ENCODE data around the gene ZDHHC15. TPM values are rescaled to one million over a fixed set of nuclear protein-coding genes. Genes with fewer than 3 reads are reported as not detected.

The ZDHHC15 gene
- polyA plus RNA-seq, 3 donors: 6.3 to 8.2 (median 8.1) TPM

Other genes starting within 250 kb of the ZDHHC15 start
- 10 to 100 TPM; 20.2 to 21.1 (median 20.7) TPM for gene UPRT, start 249.0 kb downstream of the ZDHHC15 start, polyA plus RNA-seq (ENCODE audit: insufficient read length in 3 of 3)

All from right renal cortex interstitium (tissue), 3 donors.